Cardiac fibroblast (primary cell): ENCODE measurements around the gene PARD3B.

Experiments
- DNase-seq, 2 donors: peaks; one replicate each; pipeline versions ENCODE4 v3.0.0 to v3.0.0-alpha.2; 2010; ENCODE audit warnings: low read depth in 2 of 2
- H3K4me3 ChIP-seq, 2 donors: replicated peaks in 1 of 2; 1 replicate in 1 of 2; 2 replicates in 1 of 2; pipeline ENCODE4 v1.5.1; 2011; ENCODE audit warnings: low read depth in 2 of 2, low read length in 2 of 2, mild to moderate bottlenecking in 2 of 2, moderate library complexity in 1 of 2
- CTCF ChIP-seq: IDR thresholded peaks from one replicate; pipeline ENCODE4 v1.5.1; 2011; ENCODE audit warnings: low read depth, mild to moderate bottlenecking, low read length, inconsistent platforms

The PARD3B gene

GRCh38 chr2:204695506-204695905, 150.2 kb downstream of the PARD3B start:
- TF ChIP-seq CTCF: no peak
- H3K4me3 ChIP-seq: no peak overlapping the region
- peak; percentile 2 to 20 for DNase-seq

DNA sequence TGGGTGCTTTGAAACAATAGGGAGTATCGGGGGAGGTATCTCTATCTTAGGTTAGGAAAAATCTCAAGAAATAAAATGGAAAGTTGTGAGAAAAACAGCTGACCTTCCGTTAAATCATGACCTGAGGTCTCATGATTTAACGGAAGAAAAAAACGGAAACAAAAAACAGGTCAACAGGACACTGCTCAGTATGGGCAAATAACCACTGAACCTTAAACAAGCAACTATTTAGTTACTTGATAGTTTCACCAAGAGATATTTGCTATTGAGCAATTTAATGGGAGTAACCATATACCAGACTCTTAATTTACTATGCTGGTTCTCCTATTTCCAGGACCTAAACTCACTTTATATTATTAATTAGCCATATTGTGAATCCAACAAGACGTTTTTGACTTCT, 150.8 kb downstream of the PARD3B start:
- TF ChIP-seq CTCF: no peak
- no peak for DNase-seq
- H3K4me3 ChIP-seq: no peak overlapping the region

- no peak overlapping the region for H3K4me3 ChIP-seq
- TF ChIP-seq CTCF: no peak
- DNase-seq: peak; percentile 5 to 33
These were observed 160.1 kb downstream of the PARD3B start for GRCh38 chr2:204705243-204705932.

GRCh38 chr2:204706939-204707338, 161.7 kb downstream of the PARD3B start:
- peak; percentile 8 to 11 for DNase-seq
- H3K4me3 ChIP-seq: no peak overlapping the region
- TF ChIP-seq CTCF: no peak

DNA sequence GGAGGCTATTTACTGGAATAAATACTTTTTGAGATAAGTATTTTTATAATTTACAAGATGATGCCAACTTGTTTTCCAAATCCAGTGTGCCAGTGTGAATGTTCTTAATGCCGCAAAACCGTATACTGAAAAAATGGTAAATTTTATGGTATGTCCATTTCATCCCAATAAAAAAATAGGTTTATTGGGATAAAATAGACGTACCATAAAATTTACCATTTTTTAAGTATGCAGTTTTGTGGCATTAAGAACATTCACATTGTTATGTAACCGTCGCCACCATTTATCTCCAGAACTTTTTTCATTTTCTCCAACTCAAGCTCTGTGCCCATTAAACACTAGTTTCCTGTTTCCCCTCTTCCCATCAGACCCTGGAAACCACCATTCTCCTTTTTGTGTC, 167.9 kb downstream of the PARD3B start:
- no peak for DNase-seq
- no peak for TF ChIP-seq CTCF
- H3K4me3 ChIP-seq: no peak overlapping the region

DNA sequence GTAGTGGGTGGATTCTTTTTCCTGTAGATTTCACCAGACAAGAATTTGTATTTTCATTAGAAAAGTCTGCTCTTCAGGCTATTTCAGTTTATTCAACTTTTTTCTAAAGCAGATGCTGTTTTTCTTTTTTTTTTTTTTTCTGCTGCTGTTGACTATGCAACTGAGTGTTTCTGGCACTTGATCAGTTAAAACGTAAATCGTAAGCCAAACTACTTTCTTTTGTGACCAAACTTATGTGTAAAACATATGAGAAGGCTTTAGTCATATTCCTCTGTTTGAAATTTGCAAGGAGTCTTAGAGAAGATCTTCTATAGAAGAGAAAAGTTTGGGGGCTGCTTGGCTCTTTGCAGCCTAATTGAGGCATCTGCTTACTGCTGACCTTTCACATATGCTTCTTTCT, 170.1 kb downstream of the PARD3B start:
- no peak for DNase-seq
- no peak overlapping the region for H3K4me3 ChIP-seq
- no peak for TF ChIP-seq CTCF

DNA sequence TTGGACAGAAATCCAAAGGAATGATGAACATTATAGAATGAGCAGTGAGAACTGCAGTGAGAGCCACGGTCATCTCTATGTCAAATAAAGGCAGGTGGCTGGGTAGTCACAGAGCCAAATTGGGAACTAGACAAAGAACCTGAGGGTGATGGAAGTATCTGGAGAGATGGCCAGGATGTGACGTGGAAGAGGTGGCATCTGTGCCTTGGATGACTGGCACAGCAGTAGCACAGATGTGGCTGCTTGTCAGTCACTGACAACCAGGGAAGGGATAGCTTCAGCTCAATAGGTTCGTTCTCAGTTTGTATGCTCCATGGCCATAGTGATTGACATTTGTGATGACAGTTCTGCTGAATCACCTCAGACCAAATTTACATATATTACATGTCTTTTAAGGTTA, 172.3 kb downstream of the PARD3B start:
- no peak overlapping the region for H3K4me3 ChIP-seq
- no peak for DNase-seq
- no peak for TF ChIP-seq CTCF
